Gastroesophageal sphincter (tissue), 3 donors: Measurements from ENCODE around the gene ANKRD31.

Experiments
- CTCF ChIP-seq, 4 experiments: fragments of 200-600 bp in 2 of 4; fragments of 450-650 bp in 2 of 4; sonication (generic) in 1 of 4; IDR thresholded peaks; one replicate each; pipeline ENCODE4 v1.5.1; 2017 to 2019; ENCODE audit warnings: antibody characterized with exemption in 4 of 4, mild to moderate bottlenecking in 2 of 4, moderate library complexity in 2 of 4
- EP300 ChIP-seq: sonication (generic); formaldehyde crosslinking; IDR thresholded peaks from one replicate; pipeline ENCODE4 v1.6.1; 2017; ENCODE audit warnings: antibody characterized with exemption, mild to moderate bottlenecking

GRCh38 chr5:75274486-75274885, 37.8 kb upstream of the ANKRD31 start:
- no peak for TF ChIP-seq CTCF (IDR thresholded peaks at IDR 0.05)
- no peak for TF ChIP-seq EP300
